Measurements from ENCODE around the gene AP3D1.
A peak's percentile ranks its signal among the peaks of the same experiment; 100 is the strongest.
"Not testable (repeated sequence)": the region's sequence is repeated elsewhere in the genome, so short reads cannot be mapped to it uniquely, and the experiment has no call there.

AP3D1 gene

GRCh38 chr19:2108251-2109016, 42.9 kb downstream of the AP3D1 start:
- DNase-seq = no peak

GRCh38 chr19:2103045-2103707, 48.2 kb downstream of the AP3D1 start:
- no peak for DNase-seq

- DNase-seq = no peak
These were observed 49.7 kb downstream of the AP3D1 start for GRCh38 chr19:2101417-2102335.

GRCh38 chr19:2100719-2101061, 50.7 kb downstream of the AP3D1 start:
- no peak for DNase-seq

- DNase-seq = no peak
These were observed 51.2 kb downstream of the AP3D1 start for GRCh38 chr19:2099937-2100718.

- no peak for DNase-seq
These were observed 52.3 kb downstream of the AP3D1 start for GRCh38 chr19:2099054-2099501.

- DNase-seq = no peak
These were observed 53.5 kb downstream of the AP3D1 start for GRCh38 chr19:2097886-2098327.

GRCh38 chr19:2097203-2097885, 54.0 kb downstream of the AP3D1 start:
- no peak for DNase-seq

GRCh38 chr19:2096480-2097202, 54.7 kb downstream of the AP3D1 start, which contains the start of gene IZUMO4:
TSS of gene IZUMO4 (plus strand) at chr19:2096915. CDS start at chr19:2096946, 31 bp downstream.
- peak; percentile 72 to 92 for DNase-seq

GRCh38 chr19:2096034-2096479, 55.3 kb downstream of the AP3D1 start, which contains the start of gene MOB3A:
TSS of gene MOB3A (minus strand) at chr19:2096326. CDS start at chr19:2078560, 17,766 bp downstream.
- DNase-seq = peak; percentile 73 to 92

- not testable (repeated sequence) for DNase-seq
These were observed 59.3 kb downstream of the AP3D1 start for GRCh38 chr19:2091926-2092525.

GRCh38 chr19:2089727-2090053, 61.7 kb downstream of the AP3D1 start:
- no peak for DNase-seq

- DNase-seq = peak in 1 of 2 experiments; percentile 15
These were observed 62.2 kb downstream of the AP3D1 start for GRCh38 chr19:2089001-2089711.

- no peak for DNase-seq
These were observed 63.7 kb downstream of the AP3D1 start for GRCh38 chr19:2087621-2088100.

GRCh38 chr19:2086695-2087620, 64.4 kb downstream of the AP3D1 start:
- DNase-seq = peak in 1 of 2 experiments; percentile 38

GRCh38 chr19:2084993-2085720, 66.2 kb downstream of the AP3D1 start:
- DNase-seq = peak; percentile 60 to 87

GRCh38 chr19:2083174-2083854, 68.1 kb downstream of the AP3D1 start:
- no peak for DNase-seq

Data from SW 1271 (cell line).